Bronchial epithelial cell (primary cell): Measurements from ENCODE around the gene CDH20. TPM values are rescaled to one million over a fixed set of nuclear protein-coding genes. Genes with fewer than 3 reads are reported as not detected.
A peak's percentile ranks its signal among the peaks of the same experiment; 100 is the strongest.

ENCODE experiments used
- DNase-seq: peaks from one replicate; pipeline ENCODE4 v3.0.0-alpha.2; 2010; ENCODE audit warnings: low read depth
- FAIRE-seq: peaks from 2 replicates; lab custom pipeline; 2011; peaks lifted over from hg19 to GRCh38; lab: Jason Lieb, UNC
- H3K27me3 ChIP-seq: 2 replicates; pipeline ENCODE4 v1.5.1; 2011; ENCODE audit warnings: low read length; ENCODE audit not compliant: control insufficient read depth, insufficient read depth
- H3K36me3 ChIP-seq: 2 replicates; pipeline ENCODE4 v1.5.1; 2011; ENCODE audit warnings: low read length; ENCODE audit not compliant: control insufficient read depth, insufficient read depth
- H3K4me3 ChIP-seq: 2 replicates; pipeline ENCODE4 v1.5.1; 2011; ENCODE audit warnings: mild to moderate bottlenecking, low read depth, low read length, control low read depth
- CTCF ChIP-seq: IDR thresholded peaks from 2 replicates; pipeline ENCODE4 v1.5.1; 2011; ENCODE audit warnings: mild to moderate bottlenecking, moderate library complexity, low read length, control low read depth, inconsistent platforms; ENCODE audit not compliant: insufficient read depth, severe bottlenecking
- total RNA-seq: library from RNA; depleted of rRNA; stranded (reverse); fragments of >200 nt; gene quantifications from 2 replicates; pipeline ENCODE4 v1.2.1, GENCODE V29; 2014

CDH20 gene
- total RNA-seq, 1 donor from 2014 or later = not detected

GRCh38 chr18:61556862-61557261 is 223.6 kb downstream of the CDH20 start:
- DNase-seq = no peak
- Histone ChIP-seq H3K27me3 (no peaks in the 10 kb centered on the region), H3K4me3 (no peak overlapping the region), H3K36me3 (no peaks in the 10 kb centered on the region)
- no peak for FAIRE-seq
- no peak for TF ChIP-seq CTCF

- Histone ChIP-seq H3K27me3 (no peaks in the 10 kb centered on the region), H3K36me3 (no peaks in the 10 kb centered on the region), H3K4me3 (no peak overlapping the region)
- no peak for TF ChIP-seq CTCF
- DNase-seq = peak; percentile 89
- FAIRE-seq = peak; percentile 64
Observed at GRCh38 chr18:61569176-61569892, 236.1 kb downstream of the CDH20 start.

GRCh38 chr18:61570070-61570469 is 236.8 kb downstream of the CDH20 start:
- DNase-seq (no peak), FAIRE-seq (no peak)
- TF ChIP-seq CTCF = no peak
- H3K27me3 ChIP-seq = no peaks in the 10 kb centered on the region
- no peak overlapping the region for H3K4me3 ChIP-seq
- H3K36me3 ChIP-seq = no peaks in the 10 kb centered on the region

- Histone ChIP-seq H3K4me3 (no peak overlapping the region), H3K36me3 (no peaks in the 10 kb centered on the region), H3K27me3 (no peaks in the 10 kb centered on the region)
- no peak for DNase-seq
- no peak for FAIRE-seq
- no peak for TF ChIP-seq CTCF
Observed at GRCh38 chr18:61572084-61572655, 238.9 kb downstream of the CDH20 start.

GRCh38 chr18:61572871-61573270 is 239.6 kb downstream of the CDH20 start:
- Histone ChIP-seq H3K27me3 (no peaks in the 10 kb centered on the region), H3K4me3 (no peak overlapping the region), H3K36me3 (no peaks in the 10 kb centered on the region)
- DNase-seq = no peak
- no peak for FAIRE-seq
- TF ChIP-seq CTCF = no peak
